Measurements from ENCODE around the gene KLK12.
"Not testable (repeated sequence)": the region's sequence is repeated elsewhere in the genome, so short reads cannot be mapped to it uniquely, and the experiment has no call there.

KLK12 gene

GRCh38 chr19:50998686-50999085 is 36.1 kb downstream of the KLK12 start:
- Histone ChIP-seq H3K9me3 (ENCODE audit: control insufficient read depth in 5 of 5, low read length in 5 of 5) (peaks cover 0 to 4% (median 0%) of the 10 kb centered on the region in 5 donors), H3K4me1 (ENCODE audit: control insufficient read depth in 5 of 5, insufficient read depth in 5 of 5, low read length in 5 of 5) (peaks cover 0 to 6% (median 0%) of the 10 kb centered on the region in 5 donors), H3K9ac (ENCODE audit: low read length in 5 of 5) (no peak overlapping the region), H3K27me3 (ENCODE audit: control insufficient read depth in 5 of 5, insufficient read depth in 4 of 5, low read length in 5 of 5) (peaks cover 31 to 46% (median 39%) of the 10 kb centered on the region in 5 donors), H3K36me3 (ENCODE audit: control insufficient read depth in 5 of 5, insufficient read depth in 5 of 5, low read length in 5 of 5) (no peaks in the 10 kb centered on the region), H3K4me3 (ENCODE audit: low read depth in 1 of 5, low read length in 5 of 5) (no peak overlapping the region), H3K27ac (ENCODE audit: low read depth, low read length) (no peak overlapping the region)

- H3K4me1 ChIP-seq (ENCODE audit: control insufficient read depth in 5 of 5, insufficient read depth in 5 of 5, low read length in 5 of 5): peaks cover 0 to 6% (median 0%) of the 10 kb centered on the region in 5 donors
- peaks cover 25 to 44% (median 36%) of the 10 kb centered on the region in 5 donors for H3K27me3 ChIP-seq (ENCODE audit: control insufficient read depth in 5 of 5, insufficient read depth in 4 of 5, low read length in 5 of 5)
These were observed 36.7 kb downstream of the KLK12 start for GRCh38 chr19:50998061-50998460.

DNA sequence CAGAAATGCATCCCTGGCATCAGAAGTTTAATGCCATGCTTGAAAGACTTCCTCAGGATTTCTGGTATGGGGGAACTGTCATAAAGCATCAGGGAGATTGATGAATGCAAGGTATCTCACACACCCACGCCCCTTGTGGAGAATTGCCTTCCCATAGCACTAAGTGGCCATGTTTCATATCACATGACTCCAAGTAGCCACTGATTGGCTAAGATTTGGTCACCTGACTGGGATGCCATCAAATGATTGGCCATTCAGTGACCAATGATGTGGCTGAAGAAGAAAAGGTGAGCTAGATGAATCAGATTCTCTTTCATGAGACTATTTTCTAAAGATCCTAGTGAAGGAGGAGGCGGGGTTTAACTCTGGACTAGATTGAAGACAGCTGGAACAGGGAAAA is 40.7 kb downstream of the KLK12 start:
- H3K4me1 ChIP-seq (ENCODE audit: control insufficient read depth in 5 of 5, insufficient read depth in 5 of 5, low read length in 5 of 5): no peaks in the 10 kb centered on the region
- H3K36me3 ChIP-seq (ENCODE audit: control insufficient read depth in 5 of 5, insufficient read depth in 5 of 5, low read length in 5 of 5): no peaks in the 10 kb centered on the region
- peaks cover 0 to 4% (median 2%) of the 10 kb centered on the region in 5 donors for H3K9me3 ChIP-seq (ENCODE audit: control insufficient read depth in 5 of 5, low read length in 5 of 5)
- no peak overlapping the region for H3K9ac ChIP-seq (ENCODE audit: low read length in 5 of 5)
- H3K4me3 ChIP-seq (ENCODE audit: low read depth in 1 of 5, low read length in 5 of 5): no peak overlapping the region
- H3K27me3 ChIP-seq (ENCODE audit: control insufficient read depth in 5 of 5, insufficient read depth in 4 of 5, low read length in 5 of 5): peaks cover 0 to 19% (median 7%) of the 10 kb centered on the region in 5 donors
- no peak overlapping the region for H3K27ac ChIP-seq (ENCODE audit: low read depth, low read length)

More at GRCh38 chr19:50998061-50998460, 36.7 kb downstream of the KLK12 start:
- Histone ChIP-seq H3K9me3 (ENCODE audit: control insufficient read depth in 5 of 5, low read length in 5 of 5) (peaks cover 0 to 4% (median 0%) of the 10 kb centered on the region in 5 donors), H3K36me3 (ENCODE audit: control insufficient read depth in 5 of 5, insufficient read depth in 5 of 5, low read length in 5 of 5) (no peaks in the 10 kb centered on the region), H3K4me3 (ENCODE audit: low read depth in 1 of 5, low read length in 5 of 5) (no peak overlapping the region), H3K9ac (ENCODE audit: low read length in 5 of 5) (no peak overlapping the region), H3K27ac (ENCODE audit: low read depth, low read length) (no peak overlapping the region)

GRCh38 chr19:50992666-50993035 is 42.2 kb downstream of the KLK12 start:
- Histone ChIP-seq H3K36me3 (ENCODE audit: control insufficient read depth in 5 of 5, insufficient read depth in 5 of 5, low read length in 5 of 5) (no peaks in the 10 kb centered on the region), H3K4me3 (ENCODE audit: low read depth in 1 of 5, low read length in 5 of 5) (no peak overlapping the region), H3K9me3 (ENCODE audit: control insufficient read depth in 5 of 5, low read length in 5 of 5) (peaks cover 0 to 4% (median 2%) of the 10 kb centered on the region in 5 donors), H3K9ac (ENCODE audit: low read length in 5 of 5) (no peak overlapping the region), H3K4me1 (ENCODE audit: control insufficient read depth in 5 of 5, insufficient read depth in 5 of 5, low read length in 5 of 5) (no peaks in the 10 kb centered on the region), H3K27me3 (ENCODE audit: control insufficient read depth in 5 of 5, insufficient read depth in 4 of 5, low read length in 5 of 5) (peaks cover 5 to 12% (median 6%) of the 10 kb centered on the region in 5 donors), H3K27ac (ENCODE audit: low read depth, low read length) (no peak overlapping the region)

GRCh38 chr19:50984416-50984815 is 50.4 kb downstream of the KLK12 start:
- not testable (repeated sequence) for H3K36me3 ChIP-seq (ENCODE audit: control insufficient read depth in 5 of 5, insufficient read depth in 5 of 5, low read length in 5 of 5); H3K4me1 ChIP-seq (ENCODE audit: control insufficient read depth in 5 of 5, insufficient read depth in 5 of 5, low read length in 5 of 5); H3K27ac ChIP-seq (ENCODE audit: low read depth, low read length); H3K4me3 ChIP-seq (ENCODE audit: low read depth in 1 of 5, low read length in 5 of 5); H3K9me3 ChIP-seq (ENCODE audit: control insufficient read depth in 5 of 5, low read length in 5 of 5); H3K9ac ChIP-seq (ENCODE audit: low read length in 5 of 5)
- peaks cover 9 to 31% (median 18%) of the 10 kb centered on the region in 5 donors for H3K27me3 ChIP-seq (ENCODE audit: control insufficient read depth in 5 of 5, insufficient read depth in 4 of 5, low read length in 5 of 5)

DNA sequence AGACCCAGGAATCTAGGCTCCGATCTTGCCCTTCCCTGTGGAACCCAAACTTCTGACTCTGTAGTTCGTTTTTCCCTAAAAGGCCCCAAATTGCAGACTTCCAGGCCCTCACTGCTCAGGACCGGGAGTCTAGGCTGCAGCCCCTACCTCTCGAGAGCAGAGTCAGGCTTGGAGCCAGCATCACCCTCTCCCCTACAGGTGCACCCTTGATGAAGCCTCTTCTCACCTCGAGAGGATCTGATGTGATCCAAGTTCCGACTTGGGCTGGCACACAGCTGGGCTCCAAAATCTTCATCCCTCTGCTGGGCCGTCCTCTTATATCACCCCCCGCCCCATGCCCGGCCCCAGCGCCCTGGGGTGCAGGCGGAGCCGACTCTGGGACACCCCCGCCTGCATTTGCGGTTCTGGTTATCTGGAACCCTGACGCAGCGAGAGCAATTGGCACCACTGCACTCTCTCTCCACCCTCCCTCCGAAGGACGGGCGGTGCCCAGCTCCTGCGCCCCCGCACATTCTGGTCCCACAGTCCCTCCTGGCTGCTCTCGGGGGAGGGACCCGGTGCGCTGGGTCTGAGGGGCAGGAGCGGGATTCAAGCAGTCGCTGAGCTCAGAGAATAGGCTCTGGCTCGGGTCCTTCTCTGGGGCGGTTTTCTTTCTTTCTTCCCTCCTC is 51.0 kb downstream of the KLK12 start, which contains the start of gene KLK7:
TSS of gene KLK7 (minus strand) at position 293 of the 668 bp plus-strand sequence. CDS start 1,518 bp downstream, outside the sequence.
- Histone ChIP-seq H3K4me3 (ENCODE audit: low read depth in 1 of 5, low read length in 5 of 5) (no peak within 1 kb of the TSS), H3K27ac (ENCODE audit: low read depth, low read length) (no peak within 1 kb of the TSS), H3K9me3 (ENCODE audit: control insufficient read depth in 5 of 5, low read length in 5 of 5) (no peaks in the 10 kb centered on the region), H3K27me3 (ENCODE audit: control insufficient read depth in 5 of 5, insufficient read depth in 4 of 5, low read length in 5 of 5) (peaks cover 9 to 32% (median 17%) of the 10 kb centered on the region in 5 donors), H3K9ac (ENCODE audit: low read length in 5 of 5) (no peak within 1 kb of the TSS), H3K4me1 (ENCODE audit: control insufficient read depth in 5 of 5, insufficient read depth in 5 of 5, low read length in 5 of 5) (no peaks in the 10 kb centered on the region), H3K36me3 (ENCODE audit: control insufficient read depth in 5 of 5, insufficient read depth in 5 of 5, low read length in 5 of 5) (no peaks in the 10 kb centered on the region)

DNA sequence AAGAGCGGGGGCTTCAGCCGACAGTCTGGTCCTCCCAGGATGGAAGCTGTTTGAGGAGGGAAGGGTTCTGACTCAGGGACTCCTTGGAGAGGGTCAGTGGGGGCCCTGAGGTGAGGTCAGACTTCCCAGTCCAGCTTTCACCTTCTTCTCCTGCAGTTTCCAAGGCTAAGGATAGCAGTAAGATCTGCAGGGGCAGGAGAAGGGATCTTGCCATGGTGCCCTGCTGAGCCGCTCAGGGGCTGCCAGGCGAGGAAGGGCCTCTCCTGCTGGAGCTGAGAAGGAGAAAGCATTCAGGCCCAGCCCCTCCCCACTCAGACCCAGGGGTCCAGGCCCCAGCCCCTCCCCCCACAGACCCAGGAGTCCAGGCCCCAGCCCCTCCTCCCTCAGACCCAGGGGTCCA is 52.6 kb downstream of the KLK12 start:
- Histone ChIP-seq H3K27ac (ENCODE audit: low read depth, low read length) (no peak overlapping the region), H3K27me3 (ENCODE audit: control insufficient read depth in 5 of 5, insufficient read depth in 4 of 5, low read length in 5 of 5) (peaks cover 12 to 38% (median 18%) of the 10 kb centered on the region in 5 donors)

GRCh38 chr19:50981587-50982146 is 53.1 kb downstream of the KLK12 start:
- Histone ChIP-seq H3K27me3 (ENCODE audit: control insufficient read depth in 5 of 5, insufficient read depth in 4 of 5, low read length in 5 of 5) (peaks cover 12 to 38% (median 22%) of the 10 kb centered on the region in 5 donors), H3K9ac (ENCODE audit: low read length in 5 of 5) (no peak overlapping the region), H3K4me3 (ENCODE audit: low read depth in 1 of 5, low read length in 5 of 5) (no peak overlapping the region), H3K27ac (ENCODE audit: low read depth, low read length) (no peak overlapping the region), H3K9me3 (ENCODE audit: control insufficient read depth in 5 of 5, low read length in 5 of 5) (no peaks in the 10 kb centered on the region), H3K36me3 (ENCODE audit: control insufficient read depth in 5 of 5, insufficient read depth in 5 of 5, low read length in 5 of 5) (no peaks in the 10 kb centered on the region), H3K4me1 (ENCODE audit: control insufficient read depth in 5 of 5, insufficient read depth in 5 of 5, low read length in 5 of 5) (no peaks in the 10 kb centered on the region)

More for the DNA sequence above, 52.6 kb downstream of the KLK12 start:
- Histone ChIP-seq H3K9ac (ENCODE audit: low read length in 5 of 5) (no peak overlapping the region), H3K9me3 (ENCODE audit: control insufficient read depth in 5 of 5, low read length in 5 of 5) (no peaks in the 10 kb centered on the region), H3K36me3 (ENCODE audit: control insufficient read depth in 5 of 5, insufficient read depth in 5 of 5, low read length in 5 of 5) (no peaks in the 10 kb centered on the region), H3K4me1 (ENCODE audit: control insufficient read depth in 5 of 5, insufficient read depth in 5 of 5, low read length in 5 of 5) (no peaks in the 10 kb centered on the region), H3K4me3 (ENCODE audit: low read depth in 1 of 5, low read length in 5 of 5) (no peak overlapping the region)

GRCh38 chr19:50980208-50980607 is 54.6 kb downstream of the KLK12 start:
- H3K4me3 ChIP-seq (ENCODE audit: low read depth in 1 of 5, low read length in 5 of 5): no peak overlapping the region
- H3K27ac ChIP-seq (ENCODE audit: low read depth, low read length): no peak overlapping the region
- H3K36me3 ChIP-seq (ENCODE audit: control insufficient read depth in 5 of 5, insufficient read depth in 5 of 5, low read length in 5 of 5): no peaks in the 10 kb centered on the region
- H3K9me3 ChIP-seq (ENCODE audit: control insufficient read depth in 5 of 5, low read length in 5 of 5): no peaks in the 10 kb centered on the region
- H3K4me1 ChIP-seq (ENCODE audit: control insufficient read depth in 5 of 5, insufficient read depth in 5 of 5, low read length in 5 of 5): no peaks in the 10 kb centered on the region
- H3K9ac ChIP-seq (ENCODE audit: low read length in 5 of 5): no peak overlapping the region
- peaks cover 17 to 39% (median 22%) of the 10 kb centered on the region in 5 donors for H3K27me3 ChIP-seq (ENCODE audit: control insufficient read depth in 5 of 5, insufficient read depth in 4 of 5, low read length in 5 of 5)

GRCh38 chr19:50979758-50980157 is 55.0 kb downstream of the KLK12 start:
- H3K27me3 ChIP-seq (ENCODE audit: control insufficient read depth in 5 of 5, insufficient read depth in 4 of 5, low read length in 5 of 5): peaks cover 17 to 39% (median 22%) of the 10 kb centered on the region in 5 donors
- H3K4me3 ChIP-seq (ENCODE audit: low read depth in 1 of 5, low read length in 5 of 5): no peak overlapping the region
- no peak overlapping the region for H3K9ac ChIP-seq (ENCODE audit: low read length in 5 of 5)
- no peaks in the 10 kb centered on the region for H3K9me3 ChIP-seq (ENCODE audit: control insufficient read depth in 5 of 5, low read length in 5 of 5)
- no peaks in the 10 kb centered on the region for H3K36me3 ChIP-seq (ENCODE audit: control insufficient read depth in 5 of 5, insufficient read depth in 5 of 5, low read length in 5 of 5)
- no peaks in the 10 kb centered on the region for H3K4me1 ChIP-seq (ENCODE audit: control insufficient read depth in 5 of 5, insufficient read depth in 5 of 5, low read length in 5 of 5)
- H3K27ac ChIP-seq (ENCODE audit: low read depth, low read length): no peak overlapping the region

All from subcutaneous abdominal adipose tissue (tissue), 5 donors.